ENCODE data around the gene BRD2. TPM values are rescaled to one million over a fixed set of nuclear protein-coding genes. Genes with fewer than 3 reads are reported as not detected.
A peak's percentile ranks its signal among the peaks of the same experiment; 100 is the strongest.

Gene BRD2
- total RNA-seq, 2 donors from 2014 or later: 56.9 to 91.1 TPM

DNA sequence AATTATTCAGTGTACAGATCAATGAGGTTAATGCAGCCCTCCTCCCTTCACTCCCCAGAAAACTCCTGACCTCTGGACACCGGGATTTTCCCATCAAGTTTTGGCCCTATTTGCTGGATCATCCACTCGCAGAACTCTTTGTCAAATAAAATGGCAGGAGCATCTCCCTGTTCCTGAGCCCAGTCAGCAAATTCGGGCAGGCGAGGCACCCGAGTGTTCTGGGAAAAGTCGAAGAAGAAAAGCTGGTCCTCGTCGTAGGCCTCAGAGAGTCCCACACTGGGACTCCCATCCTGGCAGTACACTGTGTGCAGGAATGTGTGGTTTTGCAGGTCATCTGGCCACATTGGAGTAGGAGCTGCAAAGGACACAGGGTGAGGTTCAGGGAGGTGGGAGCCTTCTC, 17.9 kb upstream of the BRD2 start:
- Histone ChIP-seq H3K9me3 (peaks cover 0 to 7% of the 10 kb centered on the region in 2 donors), H3K27me3 (no peaks in the 10 kb centered on the region), H3K36me3 (no peaks in the 10 kb centered on the region), H3K4me1 (peaks cover 0 to 7% of the 10 kb centered on the region in 2 donors), H3K4me3 (no peak overlapping the region), H3K27ac (no peak overlapping the region)
- TF ChIP-seq, protein P1, sequence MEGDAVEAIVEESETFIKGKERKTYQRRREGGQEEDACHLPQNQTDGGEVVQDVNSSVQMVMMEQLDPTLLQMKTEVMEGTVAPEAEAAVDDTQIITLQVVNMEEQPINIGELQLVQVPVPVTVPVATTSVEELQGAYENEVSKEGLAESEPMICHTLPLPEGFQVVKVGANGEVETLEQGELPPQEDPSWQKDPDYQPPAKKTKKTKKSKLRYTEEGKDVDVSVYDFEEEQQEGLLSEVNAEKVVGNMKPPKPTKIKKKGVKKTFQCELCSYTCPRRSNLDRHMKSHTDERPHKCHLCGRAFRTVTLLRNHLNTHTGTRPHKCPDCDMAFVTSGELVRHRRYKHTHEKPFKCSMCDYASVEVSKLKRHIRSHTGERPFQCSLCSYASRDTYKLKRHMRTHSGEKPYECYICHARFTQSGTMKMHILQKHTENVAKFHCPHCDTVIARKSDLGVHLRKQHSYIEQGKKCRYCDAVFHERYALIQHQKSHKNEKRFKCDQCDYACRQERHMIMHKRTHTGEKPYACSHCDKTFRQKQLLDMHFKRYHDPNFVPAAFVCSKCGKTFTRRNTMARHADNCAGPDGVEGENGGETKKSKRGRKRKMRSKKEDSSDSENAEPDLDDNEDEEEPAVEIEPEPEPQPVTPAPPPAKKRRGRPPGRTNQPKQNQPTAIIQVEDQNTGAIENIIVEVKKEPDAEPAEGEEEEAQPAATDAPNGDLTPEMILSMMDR (IDR thresholded peaks at IDR 0.05): no peak
- DNase-seq (ENCODE audit: low spot score): no peak

DNA sequence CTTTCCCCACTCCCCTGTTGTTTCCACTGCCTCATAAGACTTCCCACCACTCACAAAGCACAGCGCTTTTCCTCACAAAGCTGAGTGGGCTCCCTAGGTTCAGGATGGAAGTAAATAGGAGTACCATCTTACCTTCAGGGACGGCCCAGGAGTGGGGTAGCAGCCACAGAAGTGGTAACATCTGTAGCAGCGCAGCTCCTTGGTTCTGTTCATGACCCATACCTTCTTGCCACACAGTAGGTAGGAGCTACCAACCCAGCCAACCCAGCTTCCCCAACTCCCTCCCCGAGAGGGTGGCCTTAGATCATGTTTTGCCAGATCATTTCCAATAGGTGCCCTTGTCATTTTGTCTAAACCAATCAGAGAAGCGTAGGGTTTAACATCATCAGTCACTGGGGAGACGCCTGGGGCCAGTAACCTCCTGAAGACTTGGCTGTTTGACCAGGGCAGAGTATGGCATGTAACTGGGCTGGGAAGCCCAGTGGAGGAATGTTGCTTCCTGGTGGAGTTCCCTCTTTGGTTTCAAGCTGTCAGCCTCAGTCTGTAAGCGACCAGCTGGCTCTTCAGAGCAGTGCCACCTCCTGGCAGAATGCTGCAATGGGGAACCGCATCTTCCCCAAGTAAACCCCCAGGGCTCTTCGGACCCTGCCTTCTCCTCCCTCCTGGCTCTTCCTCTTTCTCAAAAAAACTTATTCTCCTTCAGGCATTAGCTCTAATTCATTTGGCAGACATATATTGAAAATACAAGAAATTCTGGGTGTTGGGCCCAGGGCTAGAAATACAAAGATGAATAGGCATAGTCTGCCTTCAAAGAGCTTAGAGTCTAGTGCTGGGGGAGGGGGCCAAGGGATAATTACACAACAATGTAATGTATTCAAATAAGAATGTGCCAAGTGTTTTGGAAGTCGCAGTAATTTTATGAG, 15.3 kb upstream of the BRD2 start, which contains the start of gene HLA-DMA:
HLA-DMA (minus strand) TSS at position 281 of the 923 bp plus-strand sequence; CDS start at position 220, 61 bp downstream.
- H3K4me3 ChIP-seq: peak within 1 kb of the TSS in 1 of 2 donors; percentile 37
- no peaks in the 10 kb centered on the region for H3K36me3 ChIP-seq
- H3K4me1 ChIP-seq: peaks cover 0 to 7% of the 10 kb centered on the region in 2 donors
- no peaks in the 10 kb centered on the region for H3K27me3 ChIP-seq
- H3K27ac ChIP-seq: peak within 1 kb of the TSS; percentile 73 to 79
- no peaks in the 10 kb centered on the region for H3K9me3 ChIP-seq
- TF ChIP-seq, protein P1 (IDR thresholded peaks at IDR 0.05): peak; percentile 59 to 84
- peak; percentile 95 for DNase-seq (ENCODE audit: low spot score)

DNA sequence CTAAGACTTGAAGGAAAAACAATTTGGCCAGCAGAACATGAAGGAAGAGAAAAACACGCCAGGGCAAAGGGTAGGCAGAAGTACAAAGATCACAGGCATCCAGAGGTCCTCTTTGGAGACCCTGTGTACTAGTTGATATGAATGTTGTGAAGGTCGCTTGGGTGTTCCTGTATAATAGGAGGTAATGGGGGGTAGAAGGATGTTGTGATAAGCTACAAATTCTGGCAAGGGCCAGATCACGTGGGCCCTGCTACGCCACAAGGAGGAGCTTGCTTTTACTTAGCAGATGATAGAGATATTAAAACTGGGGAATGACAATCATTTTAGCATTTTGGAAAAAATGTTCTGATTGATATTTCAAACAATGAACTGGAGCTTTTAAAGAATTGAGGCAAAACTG, 14.6 kb upstream of the BRD2 start:
- TF ChIP-seq, protein P1 (IDR thresholded peaks at IDR 0.05): no peak
- H3K27ac ChIP-seq: no peak overlapping the region
- no peaks in the 10 kb centered on the region for H3K36me3 ChIP-seq
- no peaks in the 10 kb centered on the region for H3K27me3 ChIP-seq
- peaks cover 0 to 7% of the 10 kb centered on the region in 2 donors for H3K4me1 ChIP-seq
- no peaks in the 10 kb centered on the region for H3K9me3 ChIP-seq
- DNase-seq (ENCODE audit: low spot score): no peak
- H3K4me3 ChIP-seq: no peak overlapping the region

DNA sequence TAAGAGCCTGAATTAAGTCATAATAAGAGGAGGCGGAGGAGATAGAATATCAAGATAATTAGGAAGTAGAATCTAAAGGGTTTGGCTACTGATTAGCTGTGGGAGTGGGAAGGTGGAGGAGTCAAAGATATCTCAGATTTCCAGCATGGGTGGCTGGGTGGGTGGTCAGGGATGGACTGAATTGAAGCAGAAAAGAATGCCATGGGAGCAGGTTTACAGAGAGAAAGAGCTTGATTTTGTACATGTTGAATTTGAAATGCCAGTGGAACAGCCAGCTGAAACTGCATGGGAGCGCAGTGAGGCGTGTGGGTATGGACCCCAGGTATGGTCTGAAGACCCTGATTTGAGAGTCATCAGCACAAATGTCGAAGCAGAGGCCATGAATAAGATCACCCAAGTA, 14.1 kb upstream of the BRD2 start:
- no peaks in the 10 kb centered on the region for H3K27me3 ChIP-seq
- no peak for DNase-seq (ENCODE audit: low spot score)
- no peak overlapping the region for H3K27ac ChIP-seq
- H3K4me3 ChIP-seq: no peak overlapping the region
- H3K4me1 ChIP-seq: peaks cover 0 to 7% of the 10 kb centered on the region in 2 donors
- H3K36me3 ChIP-seq: no peaks in the 10 kb centered on the region
- H3K9me3 ChIP-seq: no peaks in the 10 kb centered on the region
- TF ChIP-seq, protein P1 (IDR thresholded peaks at IDR 0.05): no peak

DNA sequence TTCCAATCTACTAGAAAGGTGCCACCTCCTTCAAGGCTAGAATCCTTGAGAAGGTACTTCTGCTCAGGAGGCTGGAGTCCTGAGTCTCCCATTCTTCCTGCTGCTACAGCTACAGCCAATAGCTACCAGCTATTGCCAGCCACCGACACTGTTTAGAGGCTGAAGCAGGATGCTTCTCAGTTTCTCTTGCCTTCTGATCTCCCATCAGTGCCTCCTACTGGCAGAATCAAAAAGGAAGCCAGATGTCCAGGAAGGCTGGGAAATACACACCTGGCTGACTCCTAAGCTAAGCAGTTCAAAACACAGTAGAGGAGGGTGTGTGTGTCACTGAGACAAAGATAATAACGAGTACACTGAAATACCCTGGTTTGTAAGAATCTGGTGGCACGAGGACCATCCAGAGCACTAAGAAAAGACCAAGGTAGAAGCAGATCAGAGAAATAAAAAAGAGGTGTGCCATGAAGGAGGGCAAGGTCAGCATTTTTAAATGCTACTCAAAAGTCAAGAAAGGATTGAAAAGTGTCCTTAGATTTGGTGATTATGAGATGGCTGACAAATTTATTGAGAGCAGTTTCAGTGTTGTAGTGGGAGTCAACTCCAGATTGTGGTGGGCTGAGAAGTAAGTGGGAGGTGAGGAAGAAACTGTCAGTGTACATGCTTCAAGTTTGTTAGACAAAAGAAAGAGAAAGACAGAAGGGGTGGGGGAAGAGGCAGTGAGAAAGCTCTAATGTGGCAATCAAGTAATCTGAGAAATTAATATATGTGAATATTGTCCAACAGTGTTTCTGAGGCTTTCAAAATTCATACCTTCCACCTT, 13.2 kb upstream of the BRD2 start:
- H3K27ac ChIP-seq: no peak overlapping the region
- peaks cover 0 to 7% of the 10 kb centered on the region in 2 donors for H3K4me1 ChIP-seq
- TF ChIP-seq, protein P1 (IDR thresholded peaks at IDR 0.05): no peak

More for the DNA sequence above, 13.2 kb upstream of the BRD2 start:
- DNase-seq (ENCODE audit: low spot score): no peak
- Histone ChIP-seq H3K36me3 (no peaks in the 10 kb centered on the region), H3K27me3 (no peaks in the 10 kb centered on the region), H3K9me3 (no peaks in the 10 kb centered on the region), H3K4me3 (no peak overlapping the region)
